Measurements from ENCODE around the gene TAF10.

The TAF10 gene

DNA sequence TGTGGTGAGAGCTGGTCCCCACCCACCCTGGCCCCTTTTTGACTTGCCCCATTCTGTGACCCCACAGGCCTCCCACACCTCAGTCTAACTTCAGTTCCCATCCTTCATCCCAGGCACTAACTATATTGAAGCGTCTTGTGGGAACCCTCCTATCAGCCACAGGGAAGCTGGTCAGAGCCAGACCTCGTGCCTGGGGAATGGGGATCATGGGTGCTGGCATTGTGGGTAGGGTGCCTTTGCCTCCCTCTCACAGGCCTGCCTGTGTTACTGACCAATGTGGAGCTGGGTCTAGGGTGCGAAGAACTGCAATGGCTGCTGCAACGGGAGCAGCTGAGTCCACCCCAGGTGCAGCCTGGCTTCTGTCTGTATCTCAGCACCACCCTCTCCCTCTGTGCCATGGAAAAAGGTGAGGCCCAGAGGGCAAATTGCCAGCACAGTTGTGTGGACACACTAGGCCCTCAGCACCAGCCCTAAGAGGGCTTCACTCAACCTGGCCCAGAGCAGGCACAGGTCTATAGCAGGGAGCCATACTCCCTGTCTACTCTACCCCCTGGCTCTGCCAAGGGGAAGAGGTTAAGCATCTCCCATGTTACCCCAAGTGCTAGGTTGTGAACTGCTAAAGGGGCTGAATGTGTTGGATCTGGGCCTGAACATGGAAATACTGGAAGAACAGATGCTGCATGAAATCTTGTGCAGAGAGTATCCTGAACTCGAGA is 45.9 kb downstream of the TAF10 start:
- H3K4me3 ChIP-seq (replicated peaks in 1 of 2; ENCODE audit: low read depth in 2 of 2, low read length in 2 of 2) = no peak overlapping the region
- DNase-seq (ENCODE audit: low read depth in 2 of 2) = no peak
- TF ChIP-seq, protein P1, sequence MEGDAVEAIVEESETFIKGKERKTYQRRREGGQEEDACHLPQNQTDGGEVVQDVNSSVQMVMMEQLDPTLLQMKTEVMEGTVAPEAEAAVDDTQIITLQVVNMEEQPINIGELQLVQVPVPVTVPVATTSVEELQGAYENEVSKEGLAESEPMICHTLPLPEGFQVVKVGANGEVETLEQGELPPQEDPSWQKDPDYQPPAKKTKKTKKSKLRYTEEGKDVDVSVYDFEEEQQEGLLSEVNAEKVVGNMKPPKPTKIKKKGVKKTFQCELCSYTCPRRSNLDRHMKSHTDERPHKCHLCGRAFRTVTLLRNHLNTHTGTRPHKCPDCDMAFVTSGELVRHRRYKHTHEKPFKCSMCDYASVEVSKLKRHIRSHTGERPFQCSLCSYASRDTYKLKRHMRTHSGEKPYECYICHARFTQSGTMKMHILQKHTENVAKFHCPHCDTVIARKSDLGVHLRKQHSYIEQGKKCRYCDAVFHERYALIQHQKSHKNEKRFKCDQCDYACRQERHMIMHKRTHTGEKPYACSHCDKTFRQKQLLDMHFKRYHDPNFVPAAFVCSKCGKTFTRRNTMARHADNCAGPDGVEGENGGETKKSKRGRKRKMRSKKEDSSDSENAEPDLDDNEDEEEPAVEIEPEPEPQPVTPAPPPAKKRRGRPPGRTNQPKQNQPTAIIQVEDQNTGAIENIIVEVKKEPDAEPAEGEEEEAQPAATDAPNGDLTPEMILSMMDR (IDR thresholded peaks at IDR 0.05; ENCODE audit: low read depth, low read length) = no peak

DNA sequence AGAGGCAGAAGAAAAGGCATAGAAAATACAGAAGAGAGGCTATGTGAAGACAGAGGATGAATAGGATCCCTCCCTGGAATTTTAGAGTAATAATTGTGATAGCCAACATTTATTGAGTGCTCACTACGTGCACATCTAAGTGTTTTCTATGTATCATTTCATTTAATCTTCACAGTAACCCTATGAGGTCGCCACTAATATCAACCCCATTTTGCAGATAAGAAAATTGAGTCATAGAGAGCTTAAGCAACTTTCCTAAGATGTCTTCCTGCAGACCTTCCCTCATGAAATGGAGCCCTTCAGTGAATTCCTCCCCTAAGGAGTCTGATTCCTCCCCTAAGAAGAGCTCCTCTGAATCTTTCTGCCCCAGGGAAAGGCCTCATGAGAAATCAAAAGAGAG is 46.7 kb downstream of the TAF10 start:
- TF ChIP-seq, protein P1 (IDR thresholded peaks at IDR 0.05; ENCODE audit: low read depth, low read length) = no peak
- no peak overlapping the region for H3K4me3 ChIP-seq (replicated peaks in 1 of 2; ENCODE audit: low read depth in 2 of 2, low read length in 2 of 2)
- no peak for DNase-seq (ENCODE audit: low read depth in 2 of 2)

DNA sequence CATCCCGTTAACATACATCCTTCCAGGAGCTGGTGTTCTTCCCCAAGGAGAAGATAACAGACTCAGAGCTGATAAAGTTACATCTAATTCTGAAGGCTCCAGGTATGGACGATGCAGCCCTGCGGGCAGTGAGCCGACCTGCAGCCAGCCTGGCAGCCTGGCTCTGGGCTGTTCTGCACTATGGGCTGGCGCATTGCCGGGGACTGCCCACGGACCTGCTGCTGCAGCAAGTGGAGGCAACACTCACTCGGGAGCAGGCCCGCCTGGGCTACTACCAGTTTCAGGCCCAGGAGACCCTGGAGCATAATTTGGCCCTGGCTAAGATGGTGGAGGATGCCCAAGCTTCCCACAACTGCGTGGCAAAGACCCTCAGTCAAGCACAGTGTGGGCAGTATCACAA is 48.3 kb downstream of the TAF10 start:
- TF ChIP-seq, protein P1 (IDR thresholded peaks at IDR 0.05; ENCODE audit: low read depth, low read length) = no peak
- no peak for DNase-seq (ENCODE audit: low read depth in 2 of 2)
- H3K4me3 ChIP-seq (replicated peaks in 1 of 2; ENCODE audit: low read depth in 2 of 2, low read length in 2 of 2) = no peak overlapping the region

DNA sequence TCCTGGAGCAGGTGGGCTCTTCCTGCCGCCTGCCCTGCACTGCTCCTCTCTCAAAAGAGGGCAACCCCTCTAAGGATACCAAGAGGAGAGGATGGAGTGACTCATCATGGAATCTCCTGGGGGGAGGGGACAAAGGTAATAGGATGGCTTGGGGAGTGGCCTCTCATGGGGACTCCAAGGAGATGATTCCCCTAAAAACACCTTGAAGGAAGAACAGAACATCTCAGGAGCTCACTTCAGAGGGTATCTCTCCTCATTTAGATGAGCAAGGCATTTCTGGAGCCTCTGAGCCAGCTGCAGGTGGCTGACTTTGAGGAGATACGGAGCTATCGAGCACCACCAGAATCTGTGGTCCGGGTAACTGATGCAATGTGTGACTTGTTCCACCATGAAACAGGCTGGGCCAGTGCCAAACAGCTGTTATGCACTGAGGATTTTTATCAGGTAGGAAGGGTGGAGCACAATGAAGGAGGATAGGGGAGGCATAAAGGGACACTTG is 48.8 kb downstream of the TAF10 start:
- no peak for DNase-seq (ENCODE audit: low read depth in 2 of 2)
- H3K4me3 ChIP-seq (replicated peaks in 1 of 2; ENCODE audit: low read depth in 2 of 2, low read length in 2 of 2) = no peak overlapping the region
- TF ChIP-seq, protein P1 (IDR thresholded peaks at IDR 0.05; ENCODE audit: low read depth, low read length) = no peak

DNA sequence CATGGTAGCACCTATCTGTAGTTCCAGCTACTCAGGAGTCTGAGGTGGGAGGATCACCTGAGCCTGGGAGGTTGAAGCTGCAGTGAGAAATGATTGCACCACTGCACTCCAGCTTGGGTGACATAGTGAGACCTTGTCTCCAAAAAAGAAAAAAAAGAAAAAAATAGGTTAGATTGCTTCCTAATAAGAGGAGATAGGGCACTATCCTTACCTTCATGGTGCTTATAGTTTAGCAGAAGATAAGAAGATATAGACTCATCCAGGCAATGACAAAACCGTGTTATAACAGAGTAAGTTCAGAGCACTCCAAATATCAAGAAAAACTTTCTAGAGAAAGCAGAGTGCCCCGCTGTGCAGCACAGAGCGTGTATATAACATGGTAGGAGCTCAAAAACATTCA is 50.7 kb downstream of the TAF10 start:
- no peak for DNase-seq (ENCODE audit: low read depth in 2 of 2)
- H3K4me3 ChIP-seq (replicated peaks in 1 of 2; ENCODE audit: low read depth in 2 of 2, low read length in 2 of 2) = no peak overlapping the region
- TF ChIP-seq, protein P1 (IDR thresholded peaks at IDR 0.05; ENCODE audit: low read depth, low read length) = no peak

Data from cardiac fibroblast (primary cell).